Fibroblast of lung (primary cell): ENCODE measurements around the gene SERPINB12. TPM values are rescaled to one million over a fixed set of nuclear protein-coding genes. Genes with fewer than 3 reads are reported as not detected.
A peak's percentile ranks its signal among the peaks of the same experiment; 100 is the strongest.

Experiments
- DNase-seq, 2 donors: peaks; one replicate each; pipeline versions ENCODE4 v3.0.0 to v3.0.0-alpha.2; 2010; ENCODE audit warnings: low read depth in 2 of 2
- H2AFZ ChIP-seq: 2 replicates; pipeline ENCODE4 v1.5.1; 2012; ENCODE audit warnings: low read length, control low read depth, inconsistent platforms
- H3K27ac ChIP-seq: 2 replicates; pipeline ENCODE4 v1.5.1; 2011; ENCODE audit warnings: low read length, control low read depth; ENCODE audit not compliant: insufficient read depth
- H3K27me3 ChIP-seq: 2 replicates; pipeline ENCODE4 v1.5.1; 2011; ENCODE audit warnings: mild to moderate bottlenecking, low read length; ENCODE audit not compliant: control insufficient read depth, insufficient read depth
- H3K36me3 ChIP-seq: 2 replicates; pipeline ENCODE4 v1.5.1; 2011; ENCODE audit warnings: low read length; ENCODE audit not compliant: control insufficient read depth, insufficient read depth
- H3K4me1 ChIP-seq: 2 replicates; pipeline ENCODE4 v1.5.1; 2011; ENCODE audit warnings: low read length; ENCODE audit not compliant: control insufficient read depth, insufficient read depth; ENCODE audit errors: extremely low read depth
- H3K4me2 ChIP-seq: 2 replicates; pipeline ENCODE4 v1.5.1; 2011; ENCODE audit warnings: low read length, control low read depth; ENCODE audit not compliant: insufficient read depth; ENCODE audit errors: extremely low read depth
- H3K4me3 ChIP-seq, 4 experiments: fragments of 200-600 bp in 1 of 4; sonication (generic) in 1 of 4; replicated peaks in 1 of 4; 2 replicates each; pipeline ENCODE4 v1.5.1; 2011 to 2016; ENCODE audit warnings: low read length in 4 of 4, low read depth in 3 of 4, mild to moderate bottlenecking in 3 of 4, control low read depth in 2 of 4, inconsistent platforms in 1 of 4, mixed read lengths in 1 of 4; ENCODE audit not compliant: insufficient read depth in 1 of 4; ENCODE audit errors: control extremely low read depth in 1 of 4
- H3K79me2 ChIP-seq: 2 replicates; pipeline ENCODE4 v1.5.1; 2012; ENCODE audit warnings: mild to moderate bottlenecking, low read length, inconsistent platforms; ENCODE audit not compliant: control insufficient read depth, insufficient read depth
- H3K9ac ChIP-seq: 2 replicates; pipeline ENCODE4 v1.5.1; 2011; ENCODE audit warnings: mild to moderate bottlenecking, low read length, control low read depth; ENCODE audit not compliant: insufficient read depth
- H3K9me3 ChIP-seq: 2 replicates; pipeline ENCODE4 v1.5.1; 2012; ENCODE audit warnings: low read depth, low read length; ENCODE audit not compliant: control insufficient read depth, insufficient read depth
- H4K20me1 ChIP-seq: 2 replicates; pipeline ENCODE4 v1.5.1; 2011; ENCODE audit warnings: low read length; ENCODE audit not compliant: control insufficient read depth, insufficient read depth; ENCODE audit errors: extremely low read depth
- CTCF ChIP-seq, 2 donors: IDR thresholded peaks in 1 of 2; conservative IDR thresholded peaks in 1 of 2; 1 replicate in 1 of 2; 2 replicates in 1 of 2; pipeline ENCODE4 v1.5.1; 2011 to 2012; ENCODE audit warnings: low read length in 2 of 2, control low read depth in 1 of 2, inconsistent platforms in 1 of 2, low read depth in 1 of 2, mild to moderate bottlenecking in 1 of 2
- EZH2 ChIP-seq: IDR thresholded peaks from 2 replicates; pipeline ENCODE4 v1.5.1; 2012; ENCODE audit warnings: low read length, control low read depth, mild to moderate bottlenecking; ENCODE audit errors: missing control alignments
- polyA minus RNA-seq: library from RNA; depleted of rRNA, polyadenylated mRNA; stranded (reverse); fragments of >200 nt; gene quantifications from 2 replicates; pipeline ENCODE4 v1.2.3, GENCODE V29; 2011; ENCODE audit warnings: low replicate concordance
- polyA plus RNA-seq, 2 donors: library from polyadenylated mRNA; depleted of rRNA in 1 of 2; stranded (reverse) in 1 of 2; unstranded in 1 of 2; fragments of >200 nt; gene quantifications; 2 replicates each; pipeline ENCODE4 v1.2.1, GENCODE V29; 2011 to 2012; ENCODE audit warnings: missing spikeins in 1 of 2
- total RNA-seq: library from RNA; depleted of rRNA; stranded (reverse); fragments of >200 nt; gene quantifications from 2 replicates; pipeline ENCODE4 v1.2.1, GENCODE V29; 2014

Gene SERPINB12
- total RNA-seq (not detected in 2 replicates), polyA plus RNA-seq (0.07 TPM in 1 of 2 replicates, not detected in the other), polyA minus RNA-seq (not detected in 2 replicates)
- not detected in 2 replicates for polyA plus RNA-seq (2012)

- H3K4me1 ChIP-seq = no peaks in the 10 kb centered on the region
- DNase-seq = no peak
- no peaks in the 10 kb centered on the region for H4K20me1 ChIP-seq
- H3K27ac ChIP-seq = no peak within 1 kb of the TSS
- no peaks in the 10 kb centered on the region for H3K36me3 ChIP-seq
- no peak within 1 kb of the TSS for H2AFZ ChIP-seq
- H3K9me3 ChIP-seq = no peaks in the 10 kb centered on the region
- no peak within 1 kb of the TSS for H3K4me2 ChIP-seq
- H3K9ac ChIP-seq = no peak within 1 kb of the TSS
- H3K27me3 ChIP-seq = no peaks in the 10 kb centered on the region
- TF ChIP-seq CTCF (conservative IDR thresholded peaks at IDR 0.05 in 1 of 2, IDR thresholded peaks at IDR 0.05 in 1 of 2; ENCODE audit: low read depth in 1 of 2, low read length in 2 of 2) (no peak), EZH2 (no peak)
- H3K4me3 ChIP-seq = no peak within 1 kb of the TSS
- no peaks in the 10 kb centered on the region for H3K79me2 ChIP-seq
These were observed at the start of gene SERPINB12 for GRCh38 chr18:63542069-63542468. TSS of gene SERPINB12 (plus strand) at chr18:63542369. CDS start at chr18:63556160, 13,791 bp downstream.

GRCh38 chr18:63492851-63493250 is 49.3 kb upstream of the SERPINB12 start:
- H3K36me3 ChIP-seq = no peaks in the 10 kb centered on the region
- no peaks in the 10 kb centered on the region for H3K9me3 ChIP-seq
- no peaks in the 10 kb centered on the region for H3K4me1 ChIP-seq
- H3K27me3 ChIP-seq = peaks cover 3% of the 10 kb centered on the region
- no peak overlapping the region for H3K27ac ChIP-seq
- no peaks in the 10 kb centered on the region for H3K79me2 ChIP-seq
- H3K4me3 ChIP-seq = no peak overlapping the region
- H3K9ac ChIP-seq = no peak overlapping the region
- no peak overlapping the region for H2AFZ ChIP-seq
- no peak for TF ChIP-seq CTCF (conservative IDR thresholded peaks at IDR 0.05 in 1 of 2, IDR thresholded peaks at IDR 0.05 in 1 of 2; ENCODE audit: low read depth in 1 of 2, low read length in 2 of 2)
- TF ChIP-seq EZH2 = no peak
- H4K20me1 ChIP-seq = no peaks in the 10 kb centered on the region
- no peak overlapping the region for H3K4me2 ChIP-seq
- peak in 1 of 2 donors; percentile 8 for DNase-seq

GRCh38 chr18:63495675-63496074 is 46.5 kb upstream of the SERPINB12 start:
- H3K4me3 ChIP-seq = no peak overlapping the region
- H3K4me1 ChIP-seq = no peaks in the 10 kb centered on the region
- H3K36me3 ChIP-seq = no peaks in the 10 kb centered on the region
- peaks cover 3% of the 10 kb centered on the region for H3K27me3 ChIP-seq
- H4K20me1 ChIP-seq = no peaks in the 10 kb centered on the region
- no peak for DNase-seq
- H3K9ac ChIP-seq = no peak overlapping the region
- H3K79me2 ChIP-seq = no peaks in the 10 kb centered on the region
- no peak overlapping the region for H3K4me2 ChIP-seq
- TF ChIP-seq EZH2 (no peak), CTCF (conservative IDR thresholded peaks at IDR 0.05 in 1 of 2, IDR thresholded peaks at IDR 0.05 in 1 of 2; ENCODE audit: low read depth in 1 of 2, low read length in 2 of 2) (no peak)
- no peaks in the 10 kb centered on the region for H3K9me3 ChIP-seq
- H2AFZ ChIP-seq = no peak overlapping the region
- H3K27ac ChIP-seq = no peak overlapping the region
